H9 (cell line): Measurements from ENCODE around the gene SYCN. TPM values are rescaled to one million over a fixed set of nuclear protein-coding genes. Genes with fewer than 3 reads are reported as not detected.
A peak's percentile ranks its signal among the peaks of the same experiment; 100 is the strongest.

Source experiments
- DNase-seq: peaks from one replicate; pipeline ENCODE4 v3.0.0-alpha.2; 2017
- H2AFZ ChIP-seq: one replicate; pipeline ENCODE4 v1.6.1; 2013; ENCODE audit warnings: mild to moderate bottlenecking, low read length, control low read depth, moderate library complexity
- H2AK5ac ChIP-seq: 2 replicates; pipeline ENCODE4 v1.6.1; 2013; ENCODE audit warnings: low read length, control low read depth, mixed read lengths; ENCODE audit not compliant: insufficient read length
- H2BK120ac ChIP-seq: one replicate; pipeline ENCODE4 v1.6.1; 2013; ENCODE audit warnings: low read depth, mild to moderate bottlenecking, low read length, control low read depth, inconsistent platforms; ENCODE audit not compliant: poor library complexity, severe bottlenecking
- H2BK12ac ChIP-seq: 2 replicates; pipeline ENCODE4 v1.6.1; 2013; ENCODE audit warnings: low read length, control low read depth, mixed read lengths, low read depth; ENCODE audit not compliant: insufficient read length
- H2BK15ac ChIP-seq: 2 replicates; pipeline ENCODE4 v1.6.1; 2013; ENCODE audit warnings: low read depth, low read length, control low read depth
- H2BK20ac ChIP-seq: one replicate; pipeline ENCODE4 v1.6.1; 2013; ENCODE audit warnings: low read depth, mild to moderate bottlenecking, low read length, control low read depth, inconsistent platforms; ENCODE audit not compliant: poor library complexity, severe bottlenecking
- H2BK5ac ChIP-seq: 2 replicates; pipeline ENCODE4 v1.6.1; 2013; ENCODE audit warnings: low read length, control low read depth, mixed read lengths; ENCODE audit not compliant: insufficient read length
- H3K14ac ChIP-seq: 2 replicates; pipeline ENCODE4 v1.6.1; 2013; ENCODE audit warnings: low read length, control low read depth; ENCODE audit not compliant: insufficient read depth
- H3K18ac ChIP-seq: 2 replicates; pipeline ENCODE4 v1.6.1; 2013; ENCODE audit warnings: low read depth, mild to moderate bottlenecking, mixed read lengths, low read length, control low read depth; ENCODE audit not compliant: insufficient read length
- H3K23ac ChIP-seq: 2 replicates; pipeline ENCODE4 v1.6.1; 2013; ENCODE audit warnings: low read length, control low read depth, mixed read lengths, low read depth; ENCODE audit not compliant: insufficient read length
- H3K23me2 ChIP-seq: 2 replicates; pipeline ENCODE4 v1.6.1; 2013; ENCODE audit warnings: low read depth, mild to moderate bottlenecking, mixed read lengths, low read length, control low read depth; ENCODE audit not compliant: insufficient read length, poor library complexity, severe bottlenecking
- H3K27ac ChIP-seq: 2 replicates; pipeline ENCODE4 v1.5.1; 2013; ENCODE audit warnings: low read length, control low read depth, mixed read lengths, low read depth; ENCODE audit not compliant: insufficient read length
- H3K27me3 ChIP-seq: 2 replicates; pipeline ENCODE4 v1.6.1; 2013; ENCODE audit warnings: low read length, control low read depth, inconsistent platforms; ENCODE audit not compliant: insufficient read depth
- H3K4ac ChIP-seq: 2 replicates; pipeline ENCODE4 v1.6.1; 2013; ENCODE audit warnings: low read depth, mild to moderate bottlenecking, control low read depth, inconsistent platforms, low read length, moderate library complexity
- H3K4me1 ChIP-seq: 2 replicates; pipeline ENCODE4 v1.6.1; 2013; ENCODE audit warnings: low read length, control low read depth, inconsistent platforms; ENCODE audit not compliant: insufficient read depth
- H3K4me2 ChIP-seq: 2 replicates; pipeline ENCODE4 v1.6.1; 2013; ENCODE audit warnings: low read length, control low read depth, mixed read lengths; ENCODE audit not compliant: insufficient read length, insufficient read depth
- H3K56ac ChIP-seq: 2 replicates; pipeline ENCODE4 v1.6.1; 2013; ENCODE audit warnings: low read depth, mild to moderate bottlenecking, mixed read lengths, low read length, control low read depth; ENCODE audit not compliant: insufficient read length
- H3K79me1 ChIP-seq: 2 replicates; pipeline ENCODE4 v1.6.1; 2013; ENCODE audit warnings: low read depth, mild to moderate bottlenecking, moderate library complexity, low read length, control low read depth, inconsistent platforms; ENCODE audit not compliant: insufficient read depth, poor library complexity, severe bottlenecking
- H3K79me2 ChIP-seq: 2 replicates; pipeline ENCODE4 v1.6.1; 2013; ENCODE audit warnings: low read length, control low read depth, inconsistent platforms; ENCODE audit not compliant: insufficient read depth
- H3K9ac ChIP-seq: 2 replicates; pipeline ENCODE4 v1.6.1; 2013; ENCODE audit warnings: low read length, control low read depth, mixed read lengths; ENCODE audit not compliant: insufficient read length; ENCODE audit errors: extremely low read depth
- H3K9me3 ChIP-seq: one replicate; pipeline ENCODE4 v1.6.1; 2013; ENCODE audit warnings: low read depth, low read length, inconsistent platforms; ENCODE audit not compliant: control insufficient read depth
- H3T11ph ChIP-seq: one replicate; pipeline ENCODE4 v1.6.1; 2013; ENCODE audit warnings: mild to moderate bottlenecking, low read length, control low read depth, inconsistent platforms
- H4K20me1 ChIP-seq: one replicate; pipeline ENCODE4 v1.6.1; 2013; ENCODE audit not compliant: control insufficient read depth, insufficient read length, insufficient read depth
- H4K5ac ChIP-seq: 2 replicates; pipeline ENCODE4 v1.6.1; 2013; ENCODE audit warnings: low read depth, mild to moderate bottlenecking, mixed read lengths, low read length, control low read depth; ENCODE audit not compliant: insufficient read length
- H4K8ac ChIP-seq: replicated peaks from 2 replicates; pipeline ENCODE4 v1.6.1; 2013; ENCODE audit warnings: low read length, control low read depth, mixed read lengths, low read depth; ENCODE audit not compliant: insufficient read length
- H4K91ac ChIP-seq: 2 replicates; pipeline ENCODE4 v1.6.1; 2013; ENCODE audit warnings: low read depth, mild to moderate bottlenecking, moderate library complexity, mixed read lengths, low read length, control low read depth; ENCODE audit not compliant: insufficient read length
- H3K27ac Mint-ChIP-seq, 3 experiments: 2 replicates in 2 of 3; 3 replicates in 1 of 3; pipeline ENCODE4 v1.8.0; 2020 to 2021; ENCODE audit warnings: mixed read lengths in 3 of 3, mild to moderate bottlenecking in 1 of 3, moderate library complexity in 1 of 3
- H3K27me3 Mint-ChIP-seq: 2 replicates; pipeline ENCODE4 v1.8.0; 2021; ENCODE audit warnings: low read depth, mild to moderate bottlenecking, moderate library complexity, mixed read lengths
- H3K36me3 Mint-ChIP-seq, 3 experiments: 2 replicates in 2 of 3; 3 replicates in 1 of 3; pipeline ENCODE4 v1.8.0; 2020 to 2021; ENCODE audit warnings: low read depth in 3 of 3, mixed read lengths in 3 of 3; ENCODE audit not compliant: insufficient read depth in 1 of 3
- H3K4me1 Mint-ChIP-seq, 2 experiments: 2 replicates each; pipeline ENCODE4 v1.8.0; 2020; ENCODE audit warnings: mixed read lengths in 2 of 2
- H3K4me3 Mint-ChIP-seq, 2 experiments: 2 replicates in 1 of 2; 3 replicates in 1 of 2; pipeline ENCODE4 v1.8.0; 2020 to 2021; ENCODE audit warnings: mild to moderate bottlenecking in 2 of 2, mixed read lengths in 2 of 2, moderate library complexity in 1 of 2
- H3K9me3 Mint-ChIP-seq, 2 experiments: 2 replicates in 1 of 2; 3 replicates in 1 of 2; pipeline ENCODE4 v1.8.0; 2020; ENCODE audit warnings: mild to moderate bottlenecking in 2 of 2, mixed read lengths in 2 of 2, moderate library complexity in 1 of 2
- CTCF ChIP-seq: fragments of 200-600 bp; sonication (generic); conservative IDR thresholded peaks from 3 replicates; pipeline ENCODE4 v1.8.0; 2021; ENCODE audit warnings: antibody characterized with exemption, mild to moderate bottlenecking
- WGBS: extraction: QIAGEN DNeasy Blood & Tissue Kit; methylation state at CpG from one replicate; pipeline ENCODE4 v1.1.7; 2013; ENCODE audit warnings: missing lambda C conversion rate, low lambda C conversion rate, mixed read lengths; ENCODE audit not compliant: insufficient read length; ENCODE audit errors: extremely low coverage; 5-methylcytosine and 5-hydroxymethylcytosine counted together
- total RNA-seq: library from RNA; stranded (reverse); gene quantifications from 2 replicates; pipeline ENCODE4 v1.2.1, GENCODE V29; 2021

Gene SYCN
- total RNA-seq, 1 experiment from 2014 or later = not detected

- peak overlapping the region; percentile 5 for H3K27ac ChIP-seq
- peak overlapping the region; percentile 90 for H4K8ac ChIP-seq
- Mint-ChIP-seq H3K4me3 (no peak overlapping the region), H3K27me3 (no peaks in the 10 kb centered on the region), H3K36me3 (peaks cover 2 to 13% (median 6%) of the 10 kb centered on the region in 3 experiments; a peak in 6 of 7 replicates), H3K4me1 (peaks cover 43 to 51% of the 10 kb centered on the region in 2 experiments), H3K9me3 (no peaks in the 10 kb centered on the region), H3K27ac (peak overlapping the region; percentile 75 to 92 (median 84); a peak in 6 of 7 replicates)
- no peak overlapping the region for H4K91ac ChIP-seq
- H3K79me2 ChIP-seq = peaks cover 4% of the 10 kb centered on the region; the same call in 1 of the 2 replicates
- no peaks in the 10 kb centered on the region for H3K79me1 ChIP-seq
- no peak for TF ChIP-seq CTCF
- no peak overlapping the region for H2BK20ac ChIP-seq
- no peak overlapping the region for H3K4me2 ChIP-seq
- no peak overlapping the region for H3T11ph ChIP-seq
- no peak overlapping the region for H2AFZ ChIP-seq
- peak overlapping the region; percentile 58 for H3K23ac ChIP-seq
- peaks cover 5% of the 10 kb centered on the region for H4K20me1 ChIP-seq
- H3K4me1 ChIP-seq = peaks cover 5% of the 10 kb centered on the region; the same call in 1 of the 2 replicates
- no peak overlapping the region for H3K9ac ChIP-seq
- H2BK5ac ChIP-seq = no peak overlapping the region
- no peak overlapping the region for H2AK5ac ChIP-seq
- peak overlapping the region; percentile 10; the same call in 1 of the 2 replicates for H3K14ac ChIP-seq
- H3K4ac ChIP-seq = no peak overlapping the region
- no peaks in the 10 kb centered on the region for H3K9me3 ChIP-seq
- peaks cover 2% of the 10 kb centered on the region for H3K23me2 ChIP-seq
- H2BK15ac ChIP-seq = no peak overlapping the region
- no peak for DNase-seq
- H2BK12ac ChIP-seq = no peak overlapping the region
- peak overlapping the region; percentile 45 for H4K5ac ChIP-seq
- no peaks in the 10 kb centered on the region for H3K27me3 ChIP-seq
- peak overlapping the region; percentile 4 for H3K18ac ChIP-seq
- no peak overlapping the region for H2BK120ac ChIP-seq
- H3K56ac ChIP-seq = peak overlapping the region; percentile 19
- WGBS = no CpG with 5 or more reads among the region's 15 CpGs
These were observed 46.1 kb downstream of the SYCN start for GRCh38 chr19:39157997-39158389.
